NCI-H748 treated with DMSO at 0.1 percent for 48 hours (cell line): ENCODE results near the gene SPAAR.
"Not testable (repeated sequence)": the region's sequence is repeated elsewhere in the genome, so short reads cannot be mapped to it uniquely, and the experiment has no call there.

Source experiments
- DNase-seq: peaks from one replicate; lab custom pipeline; 2025; lab: John Stamatoyannopoulos, UW

The SPAAR gene

DNA sequence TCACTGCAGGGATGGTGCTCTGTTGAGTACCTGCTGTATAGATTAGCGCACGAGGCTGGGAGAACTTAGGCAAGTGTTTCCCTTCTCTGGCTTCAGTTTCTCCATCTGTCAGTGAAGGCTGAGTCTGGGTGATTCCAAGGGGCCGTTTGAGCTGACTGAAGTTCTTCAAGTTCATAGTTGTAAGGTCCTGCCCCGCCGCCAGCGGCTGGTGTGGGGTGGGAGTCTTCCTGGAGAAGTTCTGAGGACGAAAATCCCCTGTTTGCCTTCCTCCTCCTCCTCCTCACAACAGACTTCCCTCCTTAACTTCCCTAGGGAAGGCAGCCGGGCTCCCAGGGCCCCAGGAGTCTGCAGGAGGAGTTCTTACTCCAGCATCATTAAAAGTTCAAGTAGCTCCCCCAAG, 5.0 kb upstream of the SPAAR start:
- DNase-seq = no peak

DNA sequence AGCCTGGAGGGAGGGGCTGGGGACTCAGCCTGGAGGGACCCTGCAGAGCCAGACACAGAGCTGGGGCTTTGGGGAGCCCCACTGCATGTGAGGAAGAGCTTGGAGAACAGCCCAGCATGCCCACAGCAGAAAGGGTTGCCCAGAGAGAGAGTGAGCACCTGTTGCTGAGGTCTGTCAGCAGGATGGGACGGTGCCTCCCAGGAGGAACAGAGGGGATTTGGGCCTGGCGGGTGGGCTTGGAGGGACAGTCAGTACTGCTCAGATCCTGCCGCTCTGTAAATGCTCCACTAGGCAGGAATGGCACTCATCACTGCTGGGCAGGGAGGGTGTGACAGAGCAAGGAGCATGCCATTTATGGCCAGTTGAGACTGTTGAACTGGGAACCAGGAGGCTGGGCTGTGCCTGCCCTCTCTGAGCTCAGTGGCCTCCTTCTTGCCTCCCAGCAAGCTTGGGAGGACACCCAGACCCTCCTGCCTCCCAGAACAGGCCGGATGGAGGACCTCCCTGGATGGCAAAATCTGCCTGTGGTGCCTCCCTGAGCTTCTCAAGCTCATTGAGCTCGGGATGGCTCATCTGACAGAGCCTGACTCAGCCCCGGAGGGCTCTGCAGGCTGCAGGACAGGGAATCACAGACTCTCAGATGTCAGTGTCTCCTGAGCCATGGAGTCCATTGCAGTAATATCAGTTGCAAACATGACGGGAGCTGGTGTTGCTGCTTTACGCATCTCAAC, 4.1 kb upstream of the SPAAR start:
- no peak for DNase-seq

DNA sequence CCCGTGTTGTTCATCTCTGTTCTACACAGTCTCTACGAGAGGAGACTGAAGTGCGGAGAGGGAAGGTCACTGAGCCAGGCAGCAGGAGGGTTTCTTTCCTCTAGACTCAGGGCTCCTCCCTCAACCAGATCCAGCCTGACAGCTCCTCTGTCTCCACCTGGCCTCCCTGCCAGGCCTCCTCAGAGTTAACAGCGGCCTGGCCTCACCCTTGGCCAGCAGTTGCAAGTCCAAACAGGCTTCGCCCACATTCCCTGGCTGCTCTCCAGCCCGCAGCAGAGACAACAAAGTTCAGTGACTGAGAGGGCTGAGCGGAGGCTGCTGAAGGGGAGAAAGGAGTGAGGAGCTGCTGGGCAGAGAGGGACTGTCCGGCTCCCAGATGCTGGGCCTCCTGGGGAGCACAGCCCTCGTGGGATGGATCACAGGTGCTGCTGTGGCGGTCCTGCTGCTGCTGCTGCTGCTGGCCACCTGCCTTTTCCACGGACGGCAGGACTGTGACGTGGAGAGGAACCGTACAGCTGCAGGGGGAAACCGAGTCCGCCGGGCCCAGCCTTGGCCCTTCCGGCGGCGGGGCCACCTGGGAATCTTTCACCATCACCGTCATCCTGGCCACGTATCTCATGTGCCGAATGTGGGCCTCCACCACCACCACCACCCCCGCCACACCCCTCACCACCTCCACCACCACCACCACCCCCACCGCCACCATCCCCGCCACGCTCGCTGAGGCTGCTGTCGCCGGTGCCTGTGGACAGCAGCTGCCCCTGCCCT, 3.2 kb upstream of the SPAAR start, which contains the start of gene HRCT1:
Gene HRCT1, plus strand, starts transcription at position 291 of the 768 bp plus-strand sequence. Its CDS starts 86 bp downstream, at position 377.
- DNase-seq = no peak

- no peak for DNase-seq
These were observed 2.2 kb upstream of the SPAAR start for GRCh38 chr9:35906923-35907699.

DNA sequence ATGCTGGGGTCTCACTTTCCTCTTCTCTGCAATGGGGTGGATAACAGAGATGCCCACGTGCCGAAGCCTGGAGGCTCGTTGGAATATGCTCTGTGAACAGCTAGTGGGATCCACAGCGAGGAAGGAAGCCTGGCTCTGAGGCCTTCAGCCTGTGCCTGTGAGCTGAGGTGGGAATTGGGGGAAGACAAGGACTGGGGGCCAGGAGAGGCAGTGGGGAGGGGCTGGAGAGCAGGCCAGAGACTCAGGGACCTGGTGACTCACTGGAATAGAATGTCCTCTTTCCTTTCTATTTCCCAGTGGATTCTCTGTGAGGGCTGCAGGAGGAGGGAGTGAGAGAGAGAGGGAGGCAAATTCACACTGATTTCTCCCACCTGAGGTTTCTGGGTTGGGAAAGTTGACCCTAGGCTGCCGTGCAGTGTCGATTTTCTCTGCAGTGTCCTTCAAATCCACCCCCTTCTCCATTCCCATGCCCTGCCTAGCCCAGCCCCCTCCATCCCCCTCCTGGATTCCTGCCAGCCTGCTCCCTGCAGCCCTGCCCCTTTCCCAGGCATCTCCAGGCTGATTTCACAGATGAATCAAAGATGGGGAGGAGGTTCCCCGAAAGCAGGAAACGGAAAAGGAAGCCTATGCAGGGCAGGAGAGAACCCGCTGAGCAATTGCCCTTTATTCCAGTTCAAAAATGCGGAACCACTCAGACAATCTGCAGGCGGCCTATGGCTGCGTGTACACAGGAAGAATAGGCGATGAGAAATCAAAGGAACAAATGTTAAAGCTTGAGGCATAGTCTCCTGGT, 1.4 kb upstream of the SPAAR start:
- DNase-seq = no peak

- DNase-seq = no peak
These were observed 675 bp upstream of the SPAAR start for GRCh38 chr9:35908504-35909125.

GRCh38 chr9:35909687-35910612, 660 bp downstream of the SPAAR start:
- no peak for DNase-seq

- peak; percentile 2 for DNase-seq
These were observed 1.5 kb downstream of the SPAAR start for GRCh38 chr9:35910613-35911359.

DNA sequence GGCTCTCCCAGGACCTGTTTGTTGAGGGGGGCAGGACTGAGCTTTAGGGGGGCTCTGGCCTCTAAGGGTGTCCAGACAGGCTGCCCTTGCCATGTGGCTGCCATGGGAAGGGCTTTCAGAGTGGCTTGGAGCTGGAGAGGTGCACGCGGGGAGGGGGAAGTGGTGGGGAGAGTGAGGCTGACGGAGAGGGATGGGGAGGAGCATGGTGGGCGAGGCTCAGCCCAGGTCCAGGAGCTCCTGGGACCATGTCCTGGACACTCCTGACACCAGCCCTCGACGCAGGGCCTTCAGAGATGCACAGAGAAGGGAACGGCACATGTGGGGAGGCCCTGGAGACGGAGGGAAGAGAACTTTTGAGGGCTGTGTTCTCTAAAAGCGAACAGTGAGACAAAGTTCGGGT, 2.4 kb downstream of the SPAAR start:
- DNase-seq = no peak

DNA sequence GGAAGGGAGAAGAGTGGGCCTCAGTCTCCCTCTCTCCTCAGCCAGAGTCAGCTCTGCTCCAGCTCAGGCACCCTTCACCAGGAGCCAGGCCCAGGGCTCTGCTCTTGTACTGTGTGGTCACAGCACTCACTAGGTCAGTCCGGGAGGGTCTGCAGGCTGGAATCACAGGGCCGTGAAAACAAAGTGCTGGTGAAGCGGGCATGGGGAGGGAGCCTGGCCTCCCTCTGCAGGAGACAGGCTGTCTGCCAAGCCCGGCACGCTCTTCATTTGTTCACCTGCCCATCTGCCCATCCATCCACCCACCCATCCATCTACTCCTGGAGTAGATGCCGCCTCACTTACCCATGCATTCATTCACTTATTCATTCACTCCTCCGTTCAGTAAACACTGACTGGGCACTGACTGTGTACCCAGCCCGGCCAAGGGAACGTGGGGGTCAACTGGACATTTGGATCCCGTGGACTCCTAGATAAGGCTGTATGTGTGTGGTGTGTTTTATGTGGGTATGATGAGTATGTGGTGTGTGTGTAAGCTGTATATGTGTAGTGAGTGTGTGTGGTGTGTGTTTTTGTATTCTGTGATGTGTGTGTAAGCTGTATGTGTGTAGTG, 3.6 kb downstream of the SPAAR start:
- no peak for DNase-seq

- DNase-seq = not testable (repeated sequence)
These were observed 4.1 kb downstream of the SPAAR start for GRCh38 chr9:35913429-35913828.

DNA sequence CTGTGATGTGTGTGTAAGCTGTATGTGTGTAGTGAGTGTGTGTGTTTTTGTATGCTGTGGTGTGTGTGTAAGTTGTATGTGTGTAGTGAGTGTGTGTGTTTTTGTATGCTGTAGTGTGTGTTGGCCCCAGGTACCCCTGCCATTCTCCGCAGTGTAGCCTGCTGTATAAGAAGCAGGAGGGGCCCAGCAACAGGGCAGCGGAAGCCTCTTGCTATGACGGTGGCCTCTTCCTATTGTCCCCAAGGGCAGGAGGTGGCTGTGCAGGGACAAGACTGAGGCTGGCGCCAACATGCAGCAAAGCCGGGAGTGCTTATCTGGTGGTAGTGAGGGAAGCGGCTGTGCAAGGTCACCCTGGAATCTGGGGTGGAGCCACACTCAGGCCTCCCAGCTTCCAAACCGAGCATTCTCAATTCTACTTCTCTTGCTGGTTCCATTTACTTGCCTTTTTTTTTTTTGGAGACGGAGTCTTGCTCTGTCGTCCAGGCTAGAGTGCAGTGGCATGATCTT, 5.1 kb downstream of the SPAAR start:
- DNase-seq = no peak

- no peak for DNase-seq
These were observed 6.5 kb downstream of the SPAAR start for GRCh38 chr9:35915681-35916294.

GRCh38 chr9:35917261-35917660, 8.0 kb downstream of the SPAAR start:
- no peak for DNase-seq

DNA sequence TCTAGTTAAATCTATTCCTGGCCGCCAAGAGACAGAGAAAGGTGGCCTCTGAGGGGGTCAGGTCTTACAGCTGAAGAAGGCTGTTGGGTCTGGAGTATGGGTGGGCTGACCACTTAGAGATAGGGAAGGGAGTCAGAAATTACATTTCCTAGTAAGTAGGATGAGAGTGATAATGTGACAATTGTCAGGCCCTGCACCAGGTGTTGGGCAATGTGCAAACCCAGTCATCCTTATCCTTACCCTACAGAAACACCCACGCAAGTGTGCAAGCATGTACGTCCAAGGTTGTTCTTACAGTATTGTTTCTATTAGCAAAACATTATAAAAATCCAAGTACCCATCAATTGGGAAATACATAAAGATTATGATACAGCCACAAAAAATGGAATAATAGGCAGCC, 9.5 kb downstream of the SPAAR start:
- DNase-seq = no peak

- DNase-seq = no peak
These were observed 10.1 kb downstream of the SPAAR start for GRCh38 chr9:35919212-35920008.

- no peak for DNase-seq
These were observed 10.8 kb downstream of the SPAAR start for GRCh38 chr9:35920051-35920620.
